HG03175 (cell line): Measurements from ENCODE around the gene PARD3.

Source experiments
- ATAC-seq: cut with Tn5 transposase; IDR thresholded peaks from one replicate; pipeline ENCODE4 v1.9.1; 2021; ENCODE audit warnings: mild to moderate bottlenecking, moderate library complexity; ENCODE audit not compliant: unreplicated experiment

The PARD3 gene

GRCh38 chr10:34628174-34628796, 186.8 kb downstream of the PARD3 start:
- no peak for ATAC-seq

GRCh38 chr10:34627741-34628140, 187.4 kb downstream of the PARD3 start:
- no peak for ATAC-seq

GRCh38 chr10:34627331-34627730, 187.8 kb downstream of the PARD3 start:
- ATAC-seq = no peak

- no peak for ATAC-seq
Observed at GRCh38 chr10:34626158-34626880, 188.8 kb downstream of the PARD3 start.

- ATAC-seq = no peak
Observed at GRCh38 chr10:34624323-34625153, 190.6 kb downstream of the PARD3 start.

- ATAC-seq = no peak
Observed at GRCh38 chr10:34622945-34623344, 192.2 kb downstream of the PARD3 start.

GRCh38 chr10:34618611-34619010, 196.5 kb downstream of the PARD3 start:
- ATAC-seq = no peak

- ATAC-seq = no peak
Observed at GRCh38 chr10:34615770-34616169, 199.3 kb downstream of the PARD3 start.

- ATAC-seq = no peak
Observed at GRCh38 chr10:34613491-34613890, 201.6 kb downstream of the PARD3 start.

GRCh38 chr10:34612938-34613337, 202.2 kb downstream of the PARD3 start:
- ATAC-seq = no peak

GRCh38 chr10:34612446-34612845, 202.7 kb downstream of the PARD3 start:
- ATAC-seq = no peak

GRCh38 chr10:34609287-34609940, 205.7 kb downstream of the PARD3 start:
- ATAC-seq = peak; percentile 57

GRCh38 chr10:34607894-34608293, 207.2 kb downstream of the PARD3 start:
- no peak for ATAC-seq

GRCh38 chr10:34606890-34607289, 208.2 kb downstream of the PARD3 start:
- ATAC-seq = no peak

- no peak for ATAC-seq
Observed at GRCh38 chr10:34602478-34602877, 212.6 kb downstream of the PARD3 start.

GRCh38 chr10:34601691-34602090, 213.4 kb downstream of the PARD3 start:
- no peak for ATAC-seq

- ATAC-seq = no peak
Observed at GRCh38 chr10:34599026-34599795, 215.9 kb downstream of the PARD3 start.

- no peak for ATAC-seq
Observed at GRCh38 chr10:34596351-34596750, 218.7 kb downstream of the PARD3 start.

GRCh38 chr10:34593930-34594329, 221.2 kb downstream of the PARD3 start:
- ATAC-seq = no peak

GRCh38 chr10:34593374-34593890, 221.7 kb downstream of the PARD3 start:
- ATAC-seq = no peak
